CD4-positive, alpha-beta T cell (primary cell): ENCODE measurements around the gene DTD2. TPM values are rescaled to one million over a fixed set of nuclear protein-coding genes. Genes with fewer than 3 reads are reported as not detected.

Source experiments
- ATAC-seq: fragments of 200-7000 bp; cut with Tn5 transposase; one replicate; pipeline ENCODE4 v1.10.0; 2022; ENCODE audit warnings: mild to moderate bottlenecking; ENCODE audit not compliant: poor library complexity
- CTCF ChIA-PET: fragments of 350-600 bp; sonication (Branson Sonifier 250); formaldehyde crosslinking; loops from one replicate; lab custom pipeline; 2021; ENCODE audit warnings: antibody characterized with exemption, inconsistent platforms; lab: Charles Lee
- POLR2A ChIA-PET: fragments of 350-600 bp; sonication (Branson Sonifier 250); formaldehyde crosslinking; loops from one replicate; lab custom pipeline; 2021; ENCODE audit warnings: antibody characterized with exemption, inconsistent platforms; lab: Charles Lee
- DNase-seq, 14 experiments: peaks; one replicate each; pipeline ENCODE4 v3.0.0-alpha.2; 2013 to 2020; ENCODE audit warnings: mixed read lengths in 2 of 14
- H3K27ac ChIP-seq, 2 donors: one replicate each; pipeline versions ENCODE4 v1.5.1 to v1.7.0; 2013; ENCODE audit warnings: low read length in 2 of 2, low read depth in 1 of 2, mild to moderate bottlenecking in 1 of 2
- H3K27me3 ChIP-seq, 2 experiments: 1 replicate in 1 of 2; 2 replicates in 1 of 2; pipeline versions ENCODE4 v1.6.1 to v1.7.0; 2013; ENCODE audit warnings: low read length in 2 of 2, control low read depth in 1 of 2, mild to moderate bottlenecking in 1 of 2, moderate library complexity in 1 of 2; ENCODE audit not compliant: insufficient read depth in 2 of 2, control insufficient read depth in 1 of 2
- H3K36me3 ChIP-seq: one replicate; pipeline ENCODE4 v1.6.1; 2013; ENCODE audit warnings: low read length, control low read depth; ENCODE audit not compliant: insufficient read depth
- H3K4me1 ChIP-seq: one replicate; pipeline ENCODE4 v1.6.1; 2013; ENCODE audit warnings: low read length, control low read depth; ENCODE audit not compliant: insufficient read depth
- H3K4me3 ChIP-seq: one replicate; pipeline ENCODE4 v1.5.1; 2013; ENCODE audit warnings: mild to moderate bottlenecking, low read length, moderate library complexity
- H3K9me3 ChIP-seq, 2 experiments: 1 replicate in 1 of 2; 2 replicates in 1 of 2; pipeline versions ENCODE4 v1.6.1 to v1.7.0; 2013; ENCODE audit warnings: low read length in 2 of 2, mild to moderate bottlenecking in 2 of 2, control low read depth in 1 of 2, moderate library complexity in 1 of 2; ENCODE audit not compliant: control insufficient read depth in 1 of 2, insufficient read depth in 1 of 2
- H3K27ac Mint-ChIP-seq: one replicate; pipeline ENCODE4 v1.8.0; 2020; ENCODE audit warnings: mixed read lengths
- H3K27me3 Mint-ChIP-seq: one replicate; pipeline ENCODE4 v1.8.0; 2021; ENCODE audit warnings: mixed read lengths
- H3K36me3 Mint-ChIP-seq: one replicate; pipeline ENCODE4 v1.8.0; 2021; ENCODE audit warnings: low read depth, mixed read lengths
- H3K4me1 Mint-ChIP-seq: one replicate; pipeline ENCODE4 v1.8.0; 2021; ENCODE audit warnings: low read depth, mixed read lengths
- H3K4me3 Mint-ChIP-seq: one replicate; pipeline ENCODE4 v1.8.0; 2020; ENCODE audit warnings: mild to moderate bottlenecking, mixed read lengths
- H3K9me3 Mint-ChIP-seq: one replicate; pipeline ENCODE4 v1.8.0; 2020; ENCODE audit warnings: mixed read lengths
- intact Hi-C, 2 experiments: fragments of 100-400 bp; cut with DNase I in 1 of 2; cut with micrococcal nuclease in 1 of 2; formaldehyde crosslinking; loops; one replicate each; pipeline versions ENCODE4 v1.15.1 to v1.9.0; 2023 to 2025; cut with DNase I, micrococcal nuclease
- total RNA-seq, 174 experiments: library from RNA in 2 of 174; stranded (reverse) in 2 of 174; gene quantifications; one replicate each; pipeline ENCODE4 v1.2.3 and lab custom pipeline; 2021 to 2026
- TF ChIP-seq, protein P1 (sequence below): fragments of 200-600 bp; IDR thresholded peaks from one replicate; pipeline ENCODE4 v1.8.0; 2022; ENCODE audit warnings: antibody characterized with exemption, mild to moderate bottlenecking

The DTD2 gene
- total RNA-seq, 2 experiments from 2014 or later: 4.6 to 5.7 TPM

DNA sequence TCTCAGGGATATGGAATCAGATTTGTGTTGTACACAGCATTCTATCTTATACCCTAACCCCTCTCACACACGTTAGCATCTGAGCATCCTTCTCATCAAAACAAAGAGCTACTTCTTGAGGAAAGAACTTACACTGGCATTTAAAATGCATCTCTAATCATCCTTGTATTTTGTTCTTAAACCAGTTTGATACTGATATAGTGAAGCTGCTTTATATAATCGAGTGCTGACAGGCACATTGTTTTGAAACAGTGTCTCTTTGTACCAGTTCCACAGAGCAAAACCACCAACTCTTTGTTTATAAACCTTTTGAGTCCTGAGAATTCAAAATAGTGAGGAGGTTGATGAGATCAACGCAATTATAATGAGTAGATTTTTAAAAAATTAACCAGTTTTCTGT lies 21.7 kb upstream of the DTD2 start:
- DNase-seq: no peak
- intact Hi-C loops: no loop called here
- peaks cover 0 to 4% of the 10 kb centered on the region in 2 experiments for H3K27me3 ChIP-seq
- no peaks in the 10 kb centered on the region for H3K4me1 Mint-ChIP-seq
- no peak overlapping the region for H3K27ac Mint-ChIP-seq
- H3K27ac ChIP-seq: no peak overlapping the region
- no peak for ATAC-seq
- H3K4me3 Mint-ChIP-seq: no peak overlapping the region
- no peaks in the 10 kb centered on the region for H3K36me3 Mint-ChIP-seq
- no peaks in the 10 kb centered on the region for H3K36me3 ChIP-seq
- ChIA-PET CTCF (no interaction called here), POLR2A (interaction anchor here (0.6 kb wide), 1 partner anchor 856 kb away, joined by 3 read pairs; no protein-coding TSS in a partner anchor)
- no peaks in the 10 kb centered on the region for H3K9me3 Mint-ChIP-seq
- no peak overlapping the region for H3K4me3 ChIP-seq
- peaks cover 34% of the 10 kb centered on the region for H3K27me3 Mint-ChIP-seq
- no peaks in the 10 kb centered on the region for H3K4me1 ChIP-seq
- TF ChIP-seq, protein P1, sequence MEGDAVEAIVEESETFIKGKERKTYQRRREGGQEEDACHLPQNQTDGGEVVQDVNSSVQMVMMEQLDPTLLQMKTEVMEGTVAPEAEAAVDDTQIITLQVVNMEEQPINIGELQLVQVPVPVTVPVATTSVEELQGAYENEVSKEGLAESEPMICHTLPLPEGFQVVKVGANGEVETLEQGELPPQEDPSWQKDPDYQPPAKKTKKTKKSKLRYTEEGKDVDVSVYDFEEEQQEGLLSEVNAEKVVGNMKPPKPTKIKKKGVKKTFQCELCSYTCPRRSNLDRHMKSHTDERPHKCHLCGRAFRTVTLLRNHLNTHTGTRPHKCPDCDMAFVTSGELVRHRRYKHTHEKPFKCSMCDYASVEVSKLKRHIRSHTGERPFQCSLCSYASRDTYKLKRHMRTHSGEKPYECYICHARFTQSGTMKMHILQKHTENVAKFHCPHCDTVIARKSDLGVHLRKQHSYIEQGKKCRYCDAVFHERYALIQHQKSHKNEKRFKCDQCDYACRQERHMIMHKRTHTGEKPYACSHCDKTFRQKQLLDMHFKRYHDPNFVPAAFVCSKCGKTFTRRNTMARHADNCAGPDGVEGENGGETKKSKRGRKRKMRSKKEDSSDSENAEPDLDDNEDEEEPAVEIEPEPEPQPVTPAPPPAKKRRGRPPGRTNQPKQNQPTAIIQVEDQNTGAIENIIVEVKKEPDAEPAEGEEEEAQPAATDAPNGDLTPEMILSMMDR: no peak
- no peaks in the 10 kb centered on the region for H3K9me3 ChIP-seq

DNA sequence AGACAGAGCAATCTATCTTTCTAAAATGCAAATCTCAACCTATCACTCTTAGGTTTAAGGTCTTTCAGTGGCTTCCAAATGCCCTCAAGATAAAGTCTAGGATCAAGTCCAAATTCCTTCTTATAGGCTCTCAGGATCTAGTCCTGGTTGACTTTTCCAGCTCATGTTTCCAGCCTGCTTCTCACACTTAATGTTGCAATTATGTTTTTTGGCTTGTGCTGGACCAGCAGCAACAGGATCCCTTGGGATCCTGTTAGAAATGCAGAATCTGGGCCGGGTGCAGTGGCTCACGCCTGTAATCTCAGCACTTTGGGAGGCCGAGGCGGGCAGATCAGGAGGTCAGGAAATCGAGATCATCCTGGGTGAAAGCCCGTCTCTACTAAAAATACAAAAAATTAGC lies 19.9 kb upstream of the DTD2 start:
- H3K4me1 Mint-ChIP-seq: no peaks in the 10 kb centered on the region
- H3K4me3 Mint-ChIP-seq: no peak overlapping the region
- TF ChIP-seq, protein P1: no peak
- ChIA-PET POLR2A (no interaction called here), CTCF (no interaction called here)
- H3K9me3 Mint-ChIP-seq: no peaks in the 10 kb centered on the region
- intact Hi-C loops: no loop called here
- no peak overlapping the region for H3K4me3 ChIP-seq
- no peak overlapping the region for H3K27ac Mint-ChIP-seq
- no peaks in the 10 kb centered on the region for H3K4me1 ChIP-seq
- peaks cover 0 to 4% of the 10 kb centered on the region in 2 experiments for H3K27me3 ChIP-seq
- H3K27me3 Mint-ChIP-seq: peaks cover 35% of the 10 kb centered on the region
- ATAC-seq (no peak), DNase-seq (no peak)
- H3K36me3 Mint-ChIP-seq: no peaks in the 10 kb centered on the region
- no peaks in the 10 kb centered on the region for H3K9me3 ChIP-seq
- H3K36me3 ChIP-seq: no peaks in the 10 kb centered on the region
- no peak overlapping the region for H3K27ac ChIP-seq

DNA sequence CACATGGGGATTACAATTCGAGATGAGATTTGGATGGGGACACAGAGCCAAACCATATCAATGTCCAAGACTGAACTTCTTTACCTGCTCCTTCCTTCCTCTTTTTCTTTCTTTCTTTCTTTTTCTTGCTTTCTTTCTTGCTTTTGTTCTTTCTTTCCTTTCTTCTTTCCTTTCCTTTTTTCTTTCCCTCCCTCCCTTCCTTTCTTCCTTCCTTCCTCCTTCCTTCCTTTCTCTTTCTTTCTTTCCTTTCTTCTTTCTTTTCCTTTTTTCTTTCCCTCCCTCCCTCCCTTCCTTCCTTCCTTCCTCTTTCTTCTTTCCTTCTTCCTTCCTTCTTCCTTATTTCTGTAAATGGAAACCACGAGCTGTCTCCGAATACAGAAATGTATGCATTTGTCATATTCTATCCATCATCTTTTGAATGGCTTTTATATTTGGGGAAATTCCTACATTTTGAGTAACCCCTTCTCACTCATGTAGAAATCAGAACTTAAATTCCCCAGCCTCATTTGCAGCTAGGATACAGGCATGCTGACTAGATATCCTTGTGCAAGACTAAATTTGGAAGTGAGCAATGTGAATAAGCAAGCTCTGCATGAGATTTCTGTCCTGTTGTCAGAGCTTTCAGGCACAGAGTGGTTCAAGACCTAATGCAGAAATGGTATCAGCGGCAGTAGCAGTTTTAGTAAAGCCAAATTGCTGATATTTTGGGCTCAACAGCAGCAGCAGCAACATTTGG lies 19.0 kb upstream of the DTD2 start:
- no peaks in the 10 kb centered on the region for H3K36me3 ChIP-seq
- ChIA-PET POLR2A (no interaction called here), CTCF (interaction anchor here (0.6 kb wide), 1 partner anchor 828 kb away, joined by 3 read pairs; no protein-coding TSS in a partner anchor)
- H3K4me3 ChIP-seq: no peak overlapping the region
- peaks cover 0 to 4% of the 10 kb centered on the region in 2 experiments for H3K27me3 ChIP-seq
- Mint-ChIP-seq H3K36me3 (no peaks in the 10 kb centered on the region), H3K27ac (no peak overlapping the region), H3K4me3 (no peak overlapping the region), H3K27me3 (peaks cover 35% of the 10 kb centered on the region), H3K4me1 (no peaks in the 10 kb centered on the region), H3K9me3 (no peaks in the 10 kb centered on the region)
- H3K4me1 ChIP-seq: no peaks in the 10 kb centered on the region
- no peak overlapping the region for H3K27ac ChIP-seq
- intact Hi-C loops: no loop called here
- TF ChIP-seq, protein P1: no peak
- peak in 1 of 14 experiments; percentile 12 for DNase-seq
- ATAC-seq: no peak
- H3K9me3 ChIP-seq: no peaks in the 10 kb centered on the region
